Heart right ventricle (tissue), 16 donors: ENCODE data around the gene SLC12A8. TPM values are rescaled to one million over a fixed set of nuclear protein-coding genes. Genes with fewer than 3 reads are reported as not detected.

Source experiments
- ATAC-seq, 8 donors: fragments of 200-7000 bp; cut with Tn5 transposase; one replicate each; pipeline ENCODE4 v1.9.1; 2020; ENCODE audit warnings: mild to moderate bottlenecking in 8 of 8, moderate library complexity in 8 of 8, moderate number of reproducible peaks in 1 of 8
- DNase-seq, 2 donors: peaks; one replicate each; pipeline ENCODE4 v3.0.0-alpha.2; 2020
- H3K27ac ChIP-seq, 10 donors: fragments of 200-600 bp; sonication (generic) in 2 of 10; one replicate each; pipeline versions ENCODE4 v1.5.0 to v1.8.0; 2020 to 2022; ENCODE audit warnings: mild to moderate bottlenecking in 3 of 10
- H3K27me3 ChIP-seq, 7 donors: fragments of 200-600 bp; one replicate each; pipeline ENCODE4 v1.8.0; 2021 to 2022; ENCODE audit warnings: mild to moderate bottlenecking in 2 of 7
- H3K36me3 ChIP-seq, 9 donors: fragments of 200-600 bp; sonication (generic) in 1 of 9; one replicate each; pipeline versions ENCODE4 v1.5.0 to v1.8.0; 2020 to 2022; ENCODE audit warnings: mild to moderate bottlenecking in 2 of 9
- H3K4me1 ChIP-seq, 9 donors: fragments of 200-600 bp; sonication (generic) in 1 of 9; one replicate each; pipeline versions ENCODE4 v1.5.0 to v1.8.0; 2020 to 2022; ENCODE audit warnings: mild to moderate bottlenecking in 4 of 9
- H3K4me3 ChIP-seq, 10 donors: fragments of 200-600 bp; sonication (generic) in 2 of 10; one replicate each; pipeline versions ENCODE4 v1.5.0 to v1.8.0; 2020 to 2022; ENCODE audit warnings: mild to moderate bottlenecking in 7 of 10, moderate library complexity in 2 of 10
- H3K9me3 ChIP-seq, 11 donors: fragments of 200-600 bp in 10 of 11; sonication (generic) in 2 of 11; one replicate each; pipeline versions ENCODE4 v1.5.0 to v1.8.0; 2013 to 2022; ENCODE audit warnings: mild to moderate bottlenecking in 2 of 11, control low read depth in 1 of 11, moderate library complexity in 1 of 11
- WGBS, 2 donors: extraction: QIAGEN DNeasy Blood & Tissue Kit; methylation state at CpG; one replicate each; pipeline ENCODE4 v1.1.7; 2013; ENCODE audit warnings: inconsistent platforms in 1 of 2; 5-methylcytosine and 5-hydroxymethylcytosine counted together
- intact Hi-C, 10 donors: fragments of 100-400 bp; cut with DNase I; formaldehyde crosslinking; loops; one replicate each; pipeline versions ENCODE4 v1.11.1 to v1.14.2; 2022
- polyA plus RNA-seq, 2 donors: library from polyadenylated mRNA; stranded (reverse); fragments of 200-250 nt; gene quantifications; one replicate each; pipeline ENCODE4 v1.2.3, GENCODE V29; 2013
- total RNA-seq, 10 donors: library from RNA; stranded (reverse); fragmentation: NEBNext Ultra II Directional in 3 of 10; extraction: Animal tissue kit (Norgen Biotek cat#: 25700) in 3 of 10; gene quantifications; one replicate each; pipeline versions ENCODE4 v1.2.1 to v1.2.4, GENCODE V29; 2021 to 2023
- TF ChIP-seq, protein P1 (sequence below), 9 donors: fragments of 200-600 bp; sonication (generic) in 2 of 9; IDR thresholded peaks; one replicate each; pipeline versions ENCODE4 v1.5.0 to v1.8.0; 2021 to 2022; ENCODE audit warnings: antibody characterized with exemption in 9 of 9, mild to moderate bottlenecking in 5 of 9, moderate library complexity in 1 of 9
- donor health status: Arrhythmogenic right ventricular cardiomyopathy.
- donor health status: ischemic (EF 13 %, LVEDD 7.1; RV severe dilation, severe dysfunction).
- donor health status: healthy with polysubstance abuse.
- donor health status: DM: no; HTN: yes; CAD: no.
- donor health status: DM: no; HTN: no; CAD: no.
- donor health status: ischemic (EF 25% LVEDD 6.9; RV normal size, moderate dysfunction).
- donor health status: ischemic (EF 25% LVEDD 5.7; RV mildly dilated, moderate dysfunction).
- donor health status: healthy.
- donor health status: DM: yes; HTN: yes; CAD: no.
- donor health status: Ischemic cardiomyopathy.
- donor health status: ischemic (EF 35%, LVEDD 5.7; RV mildly dilated, moderate dysfunction).
- donor health status: nonischemic (EF 11% LVEDD 7.7; RV severe dilation, severe dysfunction).
- donor health status: DM: yes; HTN: yes; CAD: no.
- donor health status: PGD.
- donor health status: ischemic (EF 29% LVEDD 5.4; RV normal size, mild dysfunction).
- donor health status: nonischemic (EF 23%, LVEDD 6.1; RV moderate dilation, normal function).

Gene SLC12A8
- total and polyA plus RNA-seq, 12 donors, result 0.09 to 0.88 (median 0.40) TPM; not detected in 1

DNA sequence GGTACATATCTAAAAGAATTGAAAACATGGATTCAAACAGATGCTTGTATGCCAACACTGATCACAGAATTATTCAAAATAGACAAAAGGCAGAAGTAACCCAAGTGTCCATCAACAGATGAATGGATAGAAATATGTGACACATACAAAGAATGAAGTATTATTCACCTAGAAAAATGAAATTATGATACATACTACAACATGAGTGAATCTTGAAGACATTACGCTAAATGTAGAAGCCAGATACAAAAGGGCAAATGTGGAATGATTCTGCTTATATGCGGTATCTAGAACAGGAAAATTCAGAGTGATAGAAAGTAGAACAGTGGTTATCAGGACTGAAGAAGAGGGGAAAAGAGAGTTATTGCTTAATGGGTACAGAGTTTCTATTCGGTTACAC lies 26.2 kb upstream of the SLC12A8 start:
- Histone ChIP-seq H3K27ac (no peak overlapping the region), H3K27me3 (no peaks in the 10 kb centered on the region), H3K36me3 (peaks cover 0 to 20% (median 6%) of the 10 kb centered on the region in 9 donors), H3K9me3 (no peaks in the 10 kb centered on the region), H3K4me3 (no peak overlapping the region), H3K4me1 (peaks cover 0 to 9% (median 0%) of the 10 kb centered on the region in 9 donors)
- ATAC-seq (no peak), DNase-seq (no peak)
- 92 to 98% methylated on average over 3 of the region's 3 CpGs for WGBS, 2 donors
- intact Hi-C loops, result loop anchor here in 1 of 10 donors (10.0 kb wide), 1 partner anchor 136 kb away; the partner anchor contains the start of gene ZNF148
- TF ChIP-seq, protein P1, sequence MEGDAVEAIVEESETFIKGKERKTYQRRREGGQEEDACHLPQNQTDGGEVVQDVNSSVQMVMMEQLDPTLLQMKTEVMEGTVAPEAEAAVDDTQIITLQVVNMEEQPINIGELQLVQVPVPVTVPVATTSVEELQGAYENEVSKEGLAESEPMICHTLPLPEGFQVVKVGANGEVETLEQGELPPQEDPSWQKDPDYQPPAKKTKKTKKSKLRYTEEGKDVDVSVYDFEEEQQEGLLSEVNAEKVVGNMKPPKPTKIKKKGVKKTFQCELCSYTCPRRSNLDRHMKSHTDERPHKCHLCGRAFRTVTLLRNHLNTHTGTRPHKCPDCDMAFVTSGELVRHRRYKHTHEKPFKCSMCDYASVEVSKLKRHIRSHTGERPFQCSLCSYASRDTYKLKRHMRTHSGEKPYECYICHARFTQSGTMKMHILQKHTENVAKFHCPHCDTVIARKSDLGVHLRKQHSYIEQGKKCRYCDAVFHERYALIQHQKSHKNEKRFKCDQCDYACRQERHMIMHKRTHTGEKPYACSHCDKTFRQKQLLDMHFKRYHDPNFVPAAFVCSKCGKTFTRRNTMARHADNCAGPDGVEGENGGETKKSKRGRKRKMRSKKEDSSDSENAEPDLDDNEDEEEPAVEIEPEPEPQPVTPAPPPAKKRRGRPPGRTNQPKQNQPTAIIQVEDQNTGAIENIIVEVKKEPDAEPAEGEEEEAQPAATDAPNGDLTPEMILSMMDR (IDR thresholded peaks at IDR 0.05), result no peak

DNA sequence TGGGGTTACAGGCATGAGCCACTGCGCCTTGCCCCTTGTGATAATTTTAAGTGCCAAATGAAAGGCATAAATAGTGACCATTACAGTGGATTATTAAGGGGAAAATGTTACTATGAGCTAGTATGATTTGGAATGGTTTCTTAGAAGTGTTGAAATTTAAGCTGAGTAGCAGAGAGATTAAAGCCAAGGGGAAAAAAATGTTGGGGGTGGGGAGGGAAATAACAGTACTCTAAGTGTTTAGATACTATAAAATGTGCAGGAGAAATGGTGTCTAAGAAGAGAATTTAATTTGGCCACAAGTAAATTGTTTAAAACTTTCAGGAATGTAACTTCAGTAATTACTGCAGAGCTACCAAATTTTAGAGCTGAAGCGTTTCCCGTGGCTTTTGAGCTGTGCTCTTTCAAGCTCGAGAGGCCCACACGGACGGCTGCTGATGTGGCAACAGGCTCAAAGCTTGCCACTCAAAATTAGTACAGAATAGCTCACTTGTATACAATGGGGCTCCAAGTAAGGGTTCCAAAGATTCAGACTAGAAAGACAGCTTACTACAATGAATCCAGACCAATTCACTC lies 23.9 kb upstream of the SLC12A8 start:
- intact Hi-C loops, result loop anchor here in 2 of 10 donors (1.0 to 10.0 kb wide), 2 partner anchors 48 to 138 kb away; partner anchors contain the start of gene ZNF148 (in 1 of the 2)
- no peak for DNase-seq
- 61 to 68% methylated on average over 6 of the region's 6 CpGs for WGBS, 2 donors

DNA sequence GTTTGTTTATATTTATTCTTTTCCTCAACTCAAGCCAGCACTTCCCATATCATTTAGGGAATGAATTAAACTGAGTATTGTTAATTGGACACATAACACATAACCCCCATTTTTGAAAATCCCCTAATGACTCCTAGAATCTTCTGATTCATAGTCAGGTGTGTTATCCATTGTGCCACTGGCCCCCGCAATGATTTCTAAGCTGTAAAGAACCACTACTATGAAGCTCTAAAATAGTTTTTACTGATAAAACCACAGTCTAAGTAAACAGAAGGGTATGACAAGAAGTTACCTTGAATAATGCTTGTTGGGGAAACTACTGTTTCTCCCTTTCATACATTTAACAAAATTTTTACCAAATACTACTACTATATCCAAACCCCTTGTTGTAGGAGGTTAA lies 22.3 kb upstream of the SLC12A8 start:
- Histone ChIP-seq H3K4me3 (no peak overlapping the region), H3K36me3 (peaks cover 0 to 46% (median 8%) of the 10 kb centered on the region in 9 donors)
- no peak for ATAC-seq

More for the DNA sequence above, 23.9 kb upstream of the SLC12A8 start:
- Histone ChIP-seq H3K36me3 (peaks cover 0 to 38% (median 8%) of the 10 kb centered on the region in 9 donors), H3K27ac (no peak overlapping the region), H3K4me1 (peaks cover 0 to 9% (median 0%) of the 10 kb centered on the region in 9 donors), H3K4me3 (no peak overlapping the region), H3K9me3 (no peaks in the 10 kb centered on the region), H3K27me3 (no peaks in the 10 kb centered on the region)
- TF ChIP-seq, protein P1 (IDR thresholded peaks at IDR 0.05), result no peak
- ATAC-seq, result peak in 1 of 8 donors; percentile 18

DNA sequence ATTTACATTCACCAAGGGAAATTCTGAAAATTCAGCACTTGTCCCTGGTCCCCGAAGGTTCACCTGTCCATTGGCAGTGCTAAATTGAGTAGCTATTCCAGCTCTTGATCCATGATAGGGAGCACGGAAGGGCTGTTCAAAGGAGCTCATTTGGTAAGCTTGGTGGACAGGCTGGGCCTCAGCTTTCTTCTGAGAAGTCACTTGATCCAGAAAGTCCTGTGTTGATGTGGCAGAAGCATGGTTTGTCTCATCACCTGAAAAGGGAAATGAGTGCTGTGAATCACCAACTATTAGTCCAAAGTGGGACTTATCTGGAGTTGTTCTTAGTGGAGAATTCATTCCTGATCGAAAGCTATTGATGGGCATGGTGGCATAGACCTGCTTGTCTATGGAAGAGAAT lies 19.9 kb upstream of the SLC12A8 start:
- Histone ChIP-seq H3K36me3 (peaks cover 0 to 59% (median 8%) of the 10 kb centered on the region in 9 donors), H3K27ac (no peak overlapping the region), H3K9me3 (no peaks in the 10 kb centered on the region), H3K4me3 (no peak overlapping the region), H3K27me3 (no peaks in the 10 kb centered on the region), H3K4me1 (no peaks in the 10 kb centered on the region)
- ATAC-seq, result no peak
- TF ChIP-seq, protein P1 (IDR thresholded peaks at IDR 0.05), result no peak
- intact Hi-C loops, result loop anchor here in 1 of 10 donors (10.0 kb wide), 1 partner anchor 142 kb away; the partner anchor contains the start of gene ZNF148
- DNase-seq, result no peak
- WGBS, 2 donors, result 97 to 98% methylated on average over 3 of the region's 3 CpGs

More for the DNA sequence above, 22.3 kb upstream of the SLC12A8 start:
- WGBS, 2 donors, result 95 to 100% methylated on average over 1 of the region's 1 CpG
- no peaks in the 10 kb centered on the region for H3K4me1 ChIP-seq
- H3K27ac ChIP-seq, result no peak overlapping the region
- intact Hi-C loops, result loop anchor here in 1 of 10 donors (10.0 kb wide), 1 partner anchor 140 kb away; the partner anchor contains the start of gene ZNF148
- DNase-seq, result no peak
- H3K9me3 ChIP-seq, result no peaks in the 10 kb centered on the region
- no peaks in the 10 kb centered on the region for H3K27me3 ChIP-seq
- TF ChIP-seq, protein P1 (IDR thresholded peaks at IDR 0.05), result no peak
